ENCODE data around the gene TBC1D10A. TPM values are rescaled to one million over a fixed set of nuclear protein-coding genes. Genes with fewer than 3 reads are reported as not detected.

TBC1D10A gene
- total RNA-seq, 2 donors from 2014 or later, result 34.3 to 35.8 TPM

DNA sequence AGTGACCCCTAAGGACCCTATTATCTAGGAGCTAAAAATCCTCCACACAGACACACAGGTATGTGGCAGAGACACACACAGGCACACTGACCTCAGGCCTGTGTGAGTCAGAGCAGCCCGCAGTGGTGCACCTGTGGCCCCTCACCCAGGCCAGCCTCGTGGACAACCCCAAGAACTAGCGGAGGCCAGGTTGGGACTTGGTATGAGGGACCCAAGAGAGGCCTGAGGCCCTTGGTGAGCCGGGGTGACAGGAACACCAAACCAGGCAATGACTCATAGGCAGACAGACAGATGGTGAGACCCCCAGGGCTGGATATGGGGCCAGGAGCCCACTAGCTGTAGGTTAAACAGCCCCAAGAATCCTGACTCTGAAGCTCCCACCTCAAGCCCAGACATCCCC, 43.4 kb downstream of the TBC1D10A start:
- TF ChIP-seq, protein P1, sequence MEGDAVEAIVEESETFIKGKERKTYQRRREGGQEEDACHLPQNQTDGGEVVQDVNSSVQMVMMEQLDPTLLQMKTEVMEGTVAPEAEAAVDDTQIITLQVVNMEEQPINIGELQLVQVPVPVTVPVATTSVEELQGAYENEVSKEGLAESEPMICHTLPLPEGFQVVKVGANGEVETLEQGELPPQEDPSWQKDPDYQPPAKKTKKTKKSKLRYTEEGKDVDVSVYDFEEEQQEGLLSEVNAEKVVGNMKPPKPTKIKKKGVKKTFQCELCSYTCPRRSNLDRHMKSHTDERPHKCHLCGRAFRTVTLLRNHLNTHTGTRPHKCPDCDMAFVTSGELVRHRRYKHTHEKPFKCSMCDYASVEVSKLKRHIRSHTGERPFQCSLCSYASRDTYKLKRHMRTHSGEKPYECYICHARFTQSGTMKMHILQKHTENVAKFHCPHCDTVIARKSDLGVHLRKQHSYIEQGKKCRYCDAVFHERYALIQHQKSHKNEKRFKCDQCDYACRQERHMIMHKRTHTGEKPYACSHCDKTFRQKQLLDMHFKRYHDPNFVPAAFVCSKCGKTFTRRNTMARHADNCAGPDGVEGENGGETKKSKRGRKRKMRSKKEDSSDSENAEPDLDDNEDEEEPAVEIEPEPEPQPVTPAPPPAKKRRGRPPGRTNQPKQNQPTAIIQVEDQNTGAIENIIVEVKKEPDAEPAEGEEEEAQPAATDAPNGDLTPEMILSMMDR (IDR thresholded peaks at IDR 0.05), result no peak
- no peak for DNase-seq
- intact Hi-C loops (cut with DNase I), result no loop called here

DNA sequence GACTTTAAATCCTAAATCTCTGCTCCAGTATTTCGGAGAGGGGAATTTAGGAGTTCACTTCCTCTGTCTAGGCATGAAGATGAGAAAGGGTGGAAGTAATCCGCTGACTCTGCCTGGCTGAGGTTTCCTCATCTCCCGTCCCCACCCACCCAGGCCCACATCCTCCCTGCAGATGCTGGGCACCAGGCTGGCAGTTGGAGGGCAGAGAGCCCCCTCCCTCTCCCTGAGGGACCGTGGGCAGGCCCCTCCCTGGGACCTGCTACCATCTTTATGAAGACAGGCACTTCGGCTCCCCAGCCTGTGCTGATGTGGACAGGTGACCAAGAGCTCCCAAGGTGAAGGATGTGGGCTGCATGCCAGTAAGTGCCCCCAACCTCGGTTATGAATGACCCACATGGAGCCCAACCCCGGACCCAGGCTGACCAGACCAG, 44.1 kb downstream of the TBC1D10A start:
- no peak for DNase-seq
- H3K4me3 ChIP-seq, result no peak overlapping the region
- no peak overlapping the region for H3K9ac ChIP-seq (ENCODE audit: low read depth in 2 of 2, low read length in 2 of 2)
- H3K9me3 ChIP-seq, result no peaks in the 10 kb centered on the region
- TF ChIP-seq, protein P1 (IDR thresholded peaks at IDR 0.05), result no peak
- H3K27me3 ChIP-seq, result no peaks in the 10 kb centered on the region
- H3K4me1 ChIP-seq, result no peaks in the 10 kb centered on the region
- no peaks in the 10 kb centered on the region for H3K36me3 ChIP-seq
- no peak overlapping the region for H3K27ac ChIP-seq
- intact Hi-C loops (cut with DNase I), result no loop called here

More for the DNA sequence above, 43.4 kb downstream of the TBC1D10A start:
- Histone ChIP-seq H3K4me1 (peaks cover 2% of the 10 kb centered on the region), H3K9ac (ENCODE audit: low read depth in 2 of 2, low read length in 2 of 2) (no peak overlapping the region), H3K4me3 (no peak overlapping the region), H3K27me3 (no peaks in the 10 kb centered on the region), H3K27ac (no peak overlapping the region), H3K36me3 (no peaks in the 10 kb centered on the region), H3K9me3 (no peaks in the 10 kb centered on the region)

DNA sequence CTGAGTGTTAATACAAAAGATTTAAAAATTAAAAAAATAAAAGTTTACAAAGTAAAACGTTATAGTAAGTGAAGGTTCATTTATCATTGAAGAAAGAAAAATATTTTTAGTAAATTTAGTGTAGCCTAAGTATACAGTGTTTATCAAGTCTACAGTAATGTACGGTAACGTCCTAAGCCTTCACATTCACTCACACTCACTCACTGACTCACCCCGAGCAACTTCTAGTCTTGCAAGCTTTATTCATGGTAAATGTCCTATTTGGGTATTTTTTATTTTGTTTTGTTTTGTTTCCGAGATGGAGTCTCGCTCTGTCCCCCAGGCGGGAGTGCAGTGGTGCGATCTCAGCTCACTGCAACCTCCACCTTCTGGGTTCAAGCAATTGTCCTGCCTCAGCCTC, 46.2 kb downstream of the TBC1D10A start:
- Histone ChIP-seq H3K27me3 (no peaks in the 10 kb centered on the region), H3K36me3 (no peaks in the 10 kb centered on the region), H3K9me3 (no peaks in the 10 kb centered on the region), H3K4me1 (no peaks in the 10 kb centered on the region), H3K27ac (no peak overlapping the region), H3K9ac (ENCODE audit: low read depth in 2 of 2, low read length in 2 of 2) (no peak overlapping the region), H3K4me3 (no peak overlapping the region)
- TF ChIP-seq, protein P1 (IDR thresholded peaks at IDR 0.05), result no peak
- intact Hi-C loops (cut with DNase I), result no loop called here
- DNase-seq, result no peak

DNA sequence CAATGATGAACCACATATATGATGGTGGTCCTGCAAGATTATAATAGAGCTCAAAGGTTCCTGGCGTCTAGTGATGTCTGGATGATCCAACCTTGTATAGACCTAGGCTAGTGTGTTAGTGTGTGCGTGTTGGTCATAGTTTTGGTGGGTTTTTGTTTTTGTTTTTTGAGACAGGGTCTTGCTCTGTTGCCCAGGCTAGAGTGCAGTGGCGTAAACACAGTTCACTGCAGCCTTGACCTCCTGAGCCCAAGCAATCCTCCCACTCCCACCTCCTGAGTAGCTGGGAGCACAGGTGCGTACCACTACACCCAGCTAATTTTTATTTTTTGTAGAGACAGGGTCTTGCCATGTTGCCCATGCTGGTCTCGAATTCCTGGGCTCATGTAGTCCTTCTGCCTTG, 46.8 kb downstream of the TBC1D10A start:
- Histone ChIP-seq H3K4me3 (no peak overlapping the region), H3K9ac (ENCODE audit: low read depth in 2 of 2, low read length in 2 of 2) (no peak overlapping the region), H3K27ac (no peak overlapping the region), H3K9me3 (no peaks in the 10 kb centered on the region), H3K27me3 (no peaks in the 10 kb centered on the region), H3K4me1 (no peaks in the 10 kb centered on the region), H3K36me3 (no peaks in the 10 kb centered on the region)
- no peak for DNase-seq
- TF ChIP-seq, protein P1 (IDR thresholded peaks at IDR 0.05), result no peak
- intact Hi-C loops (cut with DNase I), result no loop called here

DNA sequence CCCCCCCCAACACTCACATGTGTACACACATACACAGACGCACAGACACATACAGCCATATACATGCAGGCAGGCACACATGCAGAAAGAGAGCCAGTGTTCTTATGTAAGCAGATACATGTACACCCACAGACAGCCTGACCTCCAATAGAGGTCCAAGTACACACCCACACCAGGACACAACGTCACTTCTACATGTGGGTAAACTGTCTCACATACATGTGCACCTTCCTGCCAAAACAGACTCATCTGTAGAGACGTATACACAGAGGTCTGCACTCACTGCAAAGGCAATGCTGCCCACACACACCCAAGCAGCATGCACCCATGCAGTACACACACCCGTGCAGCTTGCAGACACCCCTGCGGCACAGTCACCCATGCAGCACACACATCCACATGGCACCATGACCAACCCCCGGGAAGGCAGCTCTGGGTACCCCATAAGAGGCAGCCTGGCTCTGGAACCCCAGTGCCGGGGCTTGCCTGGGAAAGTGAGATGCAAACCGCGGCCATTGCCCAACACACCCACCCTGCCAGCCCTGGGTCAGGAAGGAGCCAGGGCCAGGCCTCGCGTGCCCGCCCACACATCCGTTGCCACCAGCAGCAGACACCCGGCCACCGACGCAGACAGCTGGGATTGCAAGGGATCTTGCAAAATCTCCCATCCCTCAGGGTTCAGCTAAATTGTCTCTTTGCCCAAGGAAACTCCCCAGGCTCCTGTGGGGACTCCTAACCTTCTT, 47.5 kb downstream of the TBC1D10A start:
- no peak overlapping the region for H3K9ac ChIP-seq (ENCODE audit: low read depth in 2 of 2, low read length in 2 of 2)
- no peak overlapping the region for H3K27ac ChIP-seq
- intact Hi-C loops (cut with DNase I), result no loop called here
- no peak for DNase-seq
- TF ChIP-seq, protein P1 (IDR thresholded peaks at IDR 0.05), result no peak
- no peaks in the 10 kb centered on the region for H3K9me3 ChIP-seq
- H3K4me1 ChIP-seq, result no peaks in the 10 kb centered on the region
- no peak overlapping the region for H3K4me3 ChIP-seq
- H3K27me3 ChIP-seq, result no peaks in the 10 kb centered on the region
- H3K36me3 ChIP-seq, result no peaks in the 10 kb centered on the region

Data from colonic mucosa (tissue), 4 donors.